HUES6 (cell line): ENCODE measurements around the gene TUT7.

Experiments used
- H3K27ac ChIP-seq: 2 replicates; pipeline ENCODE4 v1.7.0; 2013; ENCODE audit warnings: low read depth, mild to moderate bottlenecking, low read length, inconsistent platforms
- H3K27me3 ChIP-seq: 2 replicates; pipeline ENCODE4 v1.6.1; 2013; ENCODE audit warnings: low read length; ENCODE audit not compliant: control insufficient read depth, insufficient read depth
- H3K36me3 ChIP-seq: 2 replicates; pipeline ENCODE4 v1.6.1; 2013; ENCODE audit warnings: low read length; ENCODE audit not compliant: control insufficient read depth, insufficient read depth
- H3K4me1 ChIP-seq: 2 replicates; pipeline ENCODE4 v1.6.1; 2013; ENCODE audit warnings: low read length; ENCODE audit not compliant: control insufficient read depth, insufficient read depth
- H3K4me3 ChIP-seq: 2 replicates; pipeline ENCODE4 v1.5.1; 2013; ENCODE audit warnings: low read depth, low read length
- H3K9ac ChIP-seq: one replicate; pipeline ENCODE4 v1.6.1; 2013; ENCODE audit warnings: mild to moderate bottlenecking, low read length
- H3K9me3 ChIP-seq: 2 replicates; pipeline ENCODE4 v1.6.1; 2013; ENCODE audit warnings: low read depth, low read length; ENCODE audit not compliant: control insufficient read depth, insufficient read depth

Gene TUT7

GRCh38 chr9:86280580-86280979 lies 73.6 kb downstream of the TUT7 start:
- Histone ChIP-seq H3K9ac (no peak overlapping the region), H3K27me3 (peaks cover 4% of the 10 kb centered on the region; the same call in 1 of the 2 replicates), H3K27ac (no peak overlapping the region), H3K36me3 (peaks cover 16% of the 10 kb centered on the region), H3K4me3 (peak overlapping the region; percentile 76), H3K4me1 (peaks cover 19% of the 10 kb centered on the region), H3K9me3 (no peaks in the 10 kb centered on the region)

GRCh38 chr9:86279839-86280238 lies 74.4 kb downstream of the TUT7 start:
- peaks cover 16% of the 10 kb centered on the region for H3K36me3 ChIP-seq
- peaks cover 19% of the 10 kb centered on the region for H3K4me1 ChIP-seq
- H3K9me3 ChIP-seq = no peaks in the 10 kb centered on the region
- peaks cover 4% of the 10 kb centered on the region; the same call in 1 of the 2 replicates for H3K27me3 ChIP-seq
- H3K27ac ChIP-seq = no peak overlapping the region
- no peak overlapping the region for H3K9ac ChIP-seq
- no peak overlapping the region for H3K4me3 ChIP-seq

- H3K27me3 ChIP-seq = no peaks in the 10 kb centered on the region
- no peak overlapping the region for H3K9ac ChIP-seq
- peaks cover 34% of the 10 kb centered on the region for H3K36me3 ChIP-seq
- peaks cover 13% of the 10 kb centered on the region; the same call in 1 of the 2 replicates for H3K4me1 ChIP-seq
- no peak overlapping the region for H3K27ac ChIP-seq
- no peak overlapping the region for H3K4me3 ChIP-seq
- no peaks in the 10 kb centered on the region for H3K9me3 ChIP-seq
These were observed 77.1 kb downstream of the TUT7 start for GRCh38 chr9:86277072-86277471.

- Histone ChIP-seq H3K27me3 (no peaks in the 10 kb centered on the region), H3K9me3 (no peaks in the 10 kb centered on the region), H3K27ac (no peak overlapping the region), H3K36me3 (peaks cover 46% of the 10 kb centered on the region), H3K9ac (no peak overlapping the region), H3K4me3 (no peak overlapping the region), H3K4me1 (peaks cover 10% of the 10 kb centered on the region; the same call in 1 of the 2 replicates)
These were observed 78.2 kb downstream of the TUT7 start for GRCh38 chr9:86275962-86276361.

GRCh38 chr9:86274821-86275643 lies 79.2 kb downstream of the TUT7 start:
- Histone ChIP-seq H3K36me3 (peaks cover 45% of the 10 kb centered on the region), H3K27me3 (no peaks in the 10 kb centered on the region), H3K9ac (no peak overlapping the region), H3K4me1 (peaks cover 5% of the 10 kb centered on the region; the same call in 1 of the 2 replicates), H3K4me3 (no peak overlapping the region), H3K27ac (no peak overlapping the region), H3K9me3 (no peaks in the 10 kb centered on the region)

- H3K4me3 ChIP-seq = no peak overlapping the region
- no peaks in the 10 kb centered on the region for H3K27me3 ChIP-seq
- H3K4me1 ChIP-seq = no peaks in the 10 kb centered on the region
- peaks cover 30% of the 10 kb centered on the region for H3K36me3 ChIP-seq
- no peak overlapping the region for H3K9ac ChIP-seq
- H3K27ac ChIP-seq = no peak overlapping the region
- H3K9me3 ChIP-seq = no peaks in the 10 kb centered on the region
These were observed 82.0 kb downstream of the TUT7 start for GRCh38 chr9:86272221-86272620.

- Histone ChIP-seq H3K27ac (no peak overlapping the region), H3K4me3 (no peak overlapping the region), H3K9me3 (no peaks in the 10 kb centered on the region), H3K9ac (no peak overlapping the region), H3K27me3 (no peaks in the 10 kb centered on the region), H3K36me3 (peaks cover 17% of the 10 kb centered on the region), H3K4me1 (0 out of 2 replicates have a peak, but pooled peaks cover 2% of the 10 kb centered on the region)
These were observed 90.3 kb downstream of the TUT7 start for GRCh38 chr9:86263876-86264275.

GRCh38 chr9:86262492-86262891 lies 91.7 kb downstream of the TUT7 start:
- H3K27ac ChIP-seq = no peak overlapping the region
- peaks cover 17% of the 10 kb centered on the region for H3K36me3 ChIP-seq
- no peak overlapping the region for H3K9ac ChIP-seq
- no peaks in the 10 kb centered on the region for H3K27me3 ChIP-seq
- no peak overlapping the region for H3K4me3 ChIP-seq
- 0 out of 2 replicates have a peak, but pooled peaks cover 2% of the 10 kb centered on the region for H3K4me1 ChIP-seq
- no peaks in the 10 kb centered on the region for H3K9me3 ChIP-seq

GRCh38 chr9:86259557-86259956 lies 94.7 kb downstream of the TUT7 start, which contains the start of gene C9orf153:
Gene C9orf153, minus strand, starts transcription at chr9:86259657. Its CDS starts 30,054 bp downstream, at chr9:86229603.
- no peak within 1 kb of the TSS for H3K4me3 ChIP-seq
- no peaks in the 10 kb centered on the region for H3K9me3 ChIP-seq
- H3K27me3 ChIP-seq = no peaks in the 10 kb centered on the region
- 0 out of 2 replicates have a peak, but pooled peaks cover 2% of the 10 kb centered on the region for H3K4me1 ChIP-seq
- peaks cover 10% of the 10 kb centered on the region for H3K36me3 ChIP-seq
- no peak within 1 kb of the TSS for H3K9ac ChIP-seq
- H3K27ac ChIP-seq = no peak within 1 kb of the TSS

- Histone ChIP-seq H3K4me1 (no peaks in the 10 kb centered on the region), H3K9me3 (peaks cover 10% of the 10 kb centered on the region), H3K27ac (no peak overlapping the region), H3K36me3 (no peaks in the 10 kb centered on the region), H3K4me3 (no peak overlapping the region), H3K9ac (no peak overlapping the region), H3K27me3 (no peaks in the 10 kb centered on the region)
These were observed 96.8 kb downstream of the TUT7 start for GRCh38 chr9:86257391-86257790.

GRCh38 chr9:86256653-86257052 lies 97.6 kb downstream of the TUT7 start:
- no peak overlapping the region for H3K9ac ChIP-seq
- H3K4me3 ChIP-seq = no peak overlapping the region
- H3K36me3 ChIP-seq = no peaks in the 10 kb centered on the region
- H3K9me3 ChIP-seq = peaks cover 15% of the 10 kb centered on the region
- H3K27me3 ChIP-seq = no peaks in the 10 kb centered on the region
- no peaks in the 10 kb centered on the region for H3K4me1 ChIP-seq
- H3K27ac ChIP-seq = no peak overlapping the region
